Large intestine (tissue), 12 donors: ENCODE data around the gene NT5DC1. TPM values are rescaled to one million over a fixed set of nuclear protein-coding genes. Genes with fewer than 3 reads are reported as not detected.

Experiments used
- DNase-seq, 2 donors: peaks; one replicate each; pipeline versions ENCODE4 v3.0.0 to v3.0.0-alpha.2; 2013
- H3K27ac ChIP-seq: one replicate; pipeline ENCODE4 v1.5.1; 2013; ENCODE audit warnings: low read length
- H3K27me3 ChIP-seq: 2 replicates; pipeline ENCODE4 v1.6.1; 2013; ENCODE audit warnings: low read length; ENCODE audit not compliant: control insufficient read depth, insufficient read depth
- H3K36me3 ChIP-seq: 2 replicates; pipeline ENCODE4 v1.6.1; 2013; ENCODE audit warnings: low read length; ENCODE audit not compliant: control insufficient read depth, insufficient read depth
- H3K4me1 ChIP-seq: one replicate; pipeline ENCODE4 v1.6.1; 2013; ENCODE audit warnings: low read length; ENCODE audit not compliant: control insufficient read depth, insufficient read depth
- H3K4me3 ChIP-seq: one replicate; pipeline ENCODE4 v1.5.1; 2013; ENCODE audit warnings: low read length
- H3K9me3 ChIP-seq: one replicate; pipeline ENCODE4 v1.6.1; 2013; ENCODE audit warnings: mild to moderate bottlenecking, low read depth, low read length, moderate library complexity; ENCODE audit not compliant: control insufficient read depth
- WGBS: methylation state at CpG from one replicate; pipeline ENCODE4 v1.1.5; 2013; ENCODE audit warnings: low lambda C conversion rate; ENCODE audit not compliant: insufficient coverage; 5-methylcytosine and 5-hydroxymethylcytosine counted together
- long read RNA-seq, 11 donors: transcript quantifications; one replicate each; lab custom pipeline, GENCODE V29; 2026
- polyA plus RNA-seq: library from polyadenylated mRNA; unstranded; fragments of 120-200 nt; gene quantifications from one replicate; pipeline ENCODE4 v1.2.1, GENCODE V29; 2013

NT5DC1 gene
- polyA plus RNA-seq, result 54.4 TPM
- long read RNA-seq, donor 1, full-length matches to known transcripts, result 8 of 8 reads
- long read RNA-seq, donor 1, partial matches to known transcripts, result 0 of 8 reads
- long read RNA-seq, donor 1, other reads (novel, unspliced or antisense), result 0 of 8 reads
- long read RNA-seq, donor 2, full-length matches to known transcripts, result 15 of 22 reads
- long read RNA-seq, donor 2, partial matches to known transcripts, result 7 of 22 reads
- long read RNA-seq, donor 2, other reads (novel, unspliced or antisense), result 0 of 22 reads
- long read RNA-seq, donor 3, full-length matches to known transcripts, result 33 of 41 reads
- long read RNA-seq, donor 3, partial matches to known transcripts, result 8 of 41 reads
- long read RNA-seq, donor 3, other reads (novel, unspliced or antisense), result 0 of 41 reads
- long read RNA-seq, donor 4, full-length matches to known transcripts, result 3 of 3 reads
- long read RNA-seq, donor 4, partial matches to known transcripts, result 0 of 3 reads
- long read RNA-seq, donor 4, other reads (novel, unspliced or antisense), result 0 of 3 reads
- long read RNA-seq, donor 5, full-length matches to known transcripts, result 4 of 4 reads
- long read RNA-seq, donor 5, partial matches to known transcripts, result 0 of 4 reads
- long read RNA-seq, donor 5, other reads (novel, unspliced or antisense), result 0 of 4 reads
- long read RNA-seq, donor 6, full-length matches to known transcripts, result 16 of 16 reads
- long read RNA-seq, donor 6, partial matches to known transcripts, result 0 of 16 reads
- long read RNA-seq, donor 6, other reads (novel, unspliced or antisense), result 0 of 16 reads
- long read RNA-seq, donor 7, full-length matches to known transcripts, result 8 of 14 reads
- long read RNA-seq, donor 7, partial matches to known transcripts, result 6 of 14 reads
- long read RNA-seq, donor 7, other reads (novel, unspliced or antisense), result 0 of 14 reads
- long read RNA-seq, donor 8, full-length matches to known transcripts, result 21 of 33 reads
- long read RNA-seq, donor 8, partial matches to known transcripts, result 12 of 33 reads
- long read RNA-seq, donor 8, other reads (novel, unspliced or antisense), result 0 of 33 reads
- long read RNA-seq, donor 9, full-length matches to known transcripts, result 13 of 20 reads
- long read RNA-seq, donor 9, partial matches to known transcripts, result 7 of 20 reads
- long read RNA-seq, donor 9, other reads (novel, unspliced or antisense), result 0 of 20 reads
- long read RNA-seq, donor 10, full-length matches to known transcripts, result 20 of 20 reads
- long read RNA-seq, donor 10, partial matches to known transcripts, result 0 of 20 reads
- long read RNA-seq, donor 10, other reads (novel, unspliced or antisense), result 0 of 20 reads
- long read RNA-seq, donor 11, full-length matches to known transcripts, result 13 of 13 reads
- long read RNA-seq, donor 11, partial matches to known transcripts, result 0 of 13 reads
- long read RNA-seq, donor 11, other reads (novel, unspliced or antisense), result 0 of 13 reads

DNA sequence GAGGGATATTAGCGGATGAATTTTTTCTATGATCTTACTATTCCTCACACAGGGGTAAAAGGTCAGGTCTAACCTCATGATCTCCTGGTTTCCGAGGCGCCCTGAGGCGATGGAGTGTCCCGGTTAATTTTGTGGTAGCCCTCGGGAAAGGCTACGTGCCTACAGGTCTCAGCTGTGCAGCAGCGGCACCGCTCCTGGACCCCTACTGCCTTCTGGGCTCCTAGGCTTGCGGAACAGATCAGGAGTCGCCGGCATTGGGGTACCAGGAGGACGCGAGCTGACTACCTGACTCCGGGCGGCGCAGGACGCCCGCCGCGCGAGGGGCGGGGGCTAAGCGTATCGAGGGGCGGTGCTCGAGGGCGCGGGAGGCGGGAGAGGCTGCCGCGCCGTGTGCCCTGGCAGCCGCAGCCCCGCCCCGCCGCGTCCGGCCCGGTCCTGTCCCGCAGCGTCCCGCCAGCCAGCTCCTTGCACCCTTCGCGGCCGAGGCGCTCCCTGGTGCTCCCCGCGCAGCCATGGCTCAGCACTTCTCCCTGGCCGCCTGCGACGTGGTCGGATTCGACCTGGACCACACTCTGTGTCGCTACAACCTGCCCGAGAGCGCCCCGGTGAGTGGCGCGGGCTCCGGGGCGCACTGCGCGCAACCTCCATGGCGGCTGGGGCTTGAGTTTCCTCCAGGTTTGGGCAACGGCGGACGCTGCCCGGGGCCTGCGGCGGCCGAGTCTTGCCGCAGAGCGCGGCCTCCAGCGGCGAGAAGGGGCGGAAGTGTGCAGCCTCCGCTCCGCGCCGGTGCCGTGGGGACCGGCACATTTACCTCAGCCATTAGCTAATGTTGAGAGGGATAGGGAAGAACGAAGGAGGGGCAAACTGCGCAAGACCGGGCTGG, at the start of gene NT5DC1:
NT5DC1 (plus strand) TSS at position 435 of the 883 bp plus-strand sequence; CDS start at position 513, 78 bp downstream.
- Histone ChIP-seq H3K4me1 (peaks cover 43% of the 10 kb centered on the region), H3K36me3 (no peaks in the 10 kb centered on the region), H3K27me3 (no peaks in the 10 kb centered on the region), H3K9me3 (no peaks in the 10 kb centered on the region), H3K4me3 (peak within 1 kb of the TSS; percentile 66), H3K27ac (peak within 1 kb of the TSS; percentile 93)
- DNase-seq, result peak; percentile 85 to 95
- no CpG with 5 or more reads among the region's 87 CpGs for WGBS

DNA sequence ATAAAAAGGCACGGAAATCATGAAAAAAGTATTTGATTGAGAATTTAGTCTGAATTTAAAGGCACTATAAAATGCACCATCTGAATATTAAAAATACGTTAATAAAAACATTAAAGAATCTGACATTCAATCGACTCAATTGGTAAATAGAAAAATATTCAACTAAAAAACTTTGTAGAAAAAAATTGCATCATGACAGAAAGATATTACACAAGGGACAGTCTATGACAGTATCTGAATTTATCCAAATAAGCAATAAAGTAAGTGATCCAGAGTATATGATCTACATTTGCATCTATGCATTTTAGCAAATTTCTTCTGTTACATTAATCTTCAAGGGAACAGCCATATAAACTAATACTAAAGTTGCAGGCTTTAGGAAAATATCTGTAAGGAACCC, 49.4 kb upstream of the NT5DC1 start:
- Histone ChIP-seq H3K4me1 (peaks cover 12% of the 10 kb centered on the region), H3K9me3 (no peaks in the 10 kb centered on the region), H3K36me3 (no peaks in the 10 kb centered on the region), H3K27me3 (no peaks in the 10 kb centered on the region), H3K27ac (no peak overlapping the region), H3K4me3 (no peak overlapping the region)
- no peak for DNase-seq
- WGBS, result 85% methylated on average over 2 of the region's 3 CpGs

DNA sequence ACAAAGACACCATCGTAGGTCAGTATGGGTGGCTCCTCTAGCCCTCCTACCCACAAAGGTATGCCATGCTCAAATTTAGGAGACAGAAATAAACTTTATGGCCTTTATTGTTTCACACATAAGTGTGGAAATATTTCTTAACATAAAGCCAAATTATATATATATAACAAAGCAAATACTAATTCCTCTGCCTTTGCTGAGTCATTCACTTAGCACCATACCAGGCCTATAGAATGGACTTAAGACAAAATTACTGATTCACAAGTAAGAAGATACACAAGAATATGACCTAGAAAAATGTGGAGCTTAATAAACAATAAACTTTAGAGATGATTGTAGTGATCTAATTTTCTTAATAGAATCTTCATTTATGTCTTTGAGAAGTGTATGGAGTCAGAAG, 45.1 kb upstream of the NT5DC1 start:
- no peaks in the 10 kb centered on the region for H3K36me3 ChIP-seq
- no peak overlapping the region for H3K4me3 ChIP-seq
- no peak overlapping the region for H3K27ac ChIP-seq
- H3K27me3 ChIP-seq, result no peaks in the 10 kb centered on the region
- no peak for DNase-seq
- WGBS, result no CpG with 5 or more reads among the region's 1 CpG
- no peaks in the 10 kb centered on the region for H3K9me3 ChIP-seq
- H3K4me1 ChIP-seq, result peaks cover 2% of the 10 kb centered on the region

DNA sequence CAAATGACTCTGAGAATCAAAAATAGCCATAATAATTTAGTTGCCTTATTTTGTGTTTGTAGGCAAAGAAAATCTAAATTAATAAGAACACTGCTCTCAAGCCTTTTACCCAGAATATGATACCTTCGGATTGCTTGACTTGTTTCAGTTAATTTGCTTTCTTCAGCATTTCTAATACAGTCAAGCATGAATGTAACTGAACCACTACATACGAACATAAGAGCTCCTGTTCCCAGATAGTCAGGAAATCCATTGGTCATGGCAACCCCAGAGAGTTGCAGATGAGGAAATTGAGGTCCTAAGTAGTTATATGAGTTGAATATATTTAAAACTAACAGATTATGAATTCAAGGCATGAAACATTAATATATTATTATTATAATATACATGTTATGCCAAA, 42.9 kb upstream of the NT5DC1 start:
- Histone ChIP-seq H3K4me1 (peaks cover 8% of the 10 kb centered on the region), H3K36me3 (no peaks in the 10 kb centered on the region), H3K9me3 (no peaks in the 10 kb centered on the region), H3K27ac (no peak overlapping the region), H3K27me3 (no peaks in the 10 kb centered on the region), H3K4me3 (peak overlapping the region; percentile 17)
- WGBS, result 80% methylated on average over 1 of the region's 2 CpGs
- DNase-seq, result no peak

DNA sequence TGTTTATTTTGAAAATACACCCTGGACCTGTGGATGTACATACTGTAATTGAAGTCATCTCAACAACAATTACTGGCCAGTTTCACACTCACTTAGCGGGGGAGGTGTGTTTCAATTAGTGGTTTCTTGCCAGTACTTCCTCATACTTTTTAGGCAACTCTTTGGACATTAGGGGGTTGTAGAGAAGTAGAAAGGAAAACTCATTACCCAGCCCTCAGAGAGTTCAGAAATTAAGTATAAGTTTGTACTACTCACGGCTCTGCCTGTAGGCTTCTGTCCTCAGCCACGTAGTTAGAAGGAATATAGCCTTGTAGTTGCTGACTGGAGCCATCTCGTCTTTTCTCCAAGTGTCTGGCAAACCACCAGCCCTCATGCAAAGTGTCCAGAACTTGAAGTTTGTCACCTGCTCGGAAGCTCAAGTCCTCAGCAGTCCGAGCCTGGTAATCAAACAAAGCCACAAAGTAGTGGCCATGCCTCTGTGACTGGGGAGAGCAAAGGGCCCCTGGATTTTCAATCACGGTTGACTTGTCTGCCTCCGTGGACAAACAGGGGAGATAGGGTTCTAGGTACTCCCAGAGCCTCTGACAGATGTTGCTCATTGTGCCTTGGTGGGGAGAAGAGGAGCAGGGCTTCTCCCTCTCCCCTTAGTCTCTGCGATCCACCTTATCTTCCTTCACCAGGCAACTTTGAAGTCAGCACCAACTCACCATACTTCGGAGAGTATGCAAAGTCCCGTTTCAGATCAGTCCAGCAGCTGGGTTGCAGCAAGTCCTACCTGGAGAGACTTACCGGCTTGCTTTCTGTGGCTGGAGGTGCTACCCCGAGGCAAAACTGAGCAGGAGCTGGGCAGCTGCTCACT, 40.7 kb upstream of the NT5DC1 start:
- Histone ChIP-seq H3K9me3 (no peaks in the 10 kb centered on the region), H3K36me3 (no peaks in the 10 kb centered on the region), H3K4me1 (peaks cover 8% of the 10 kb centered on the region), H3K4me3 (peak overlapping the region; percentile 67), H3K27me3 (no peaks in the 10 kb centered on the region), H3K27ac (peak overlapping the region; percentile 97)
- WGBS, result no CpG with 5 or more reads among the region's 13 CpGs
- peak; percentile 14 to 73 for DNase-seq

DNA sequence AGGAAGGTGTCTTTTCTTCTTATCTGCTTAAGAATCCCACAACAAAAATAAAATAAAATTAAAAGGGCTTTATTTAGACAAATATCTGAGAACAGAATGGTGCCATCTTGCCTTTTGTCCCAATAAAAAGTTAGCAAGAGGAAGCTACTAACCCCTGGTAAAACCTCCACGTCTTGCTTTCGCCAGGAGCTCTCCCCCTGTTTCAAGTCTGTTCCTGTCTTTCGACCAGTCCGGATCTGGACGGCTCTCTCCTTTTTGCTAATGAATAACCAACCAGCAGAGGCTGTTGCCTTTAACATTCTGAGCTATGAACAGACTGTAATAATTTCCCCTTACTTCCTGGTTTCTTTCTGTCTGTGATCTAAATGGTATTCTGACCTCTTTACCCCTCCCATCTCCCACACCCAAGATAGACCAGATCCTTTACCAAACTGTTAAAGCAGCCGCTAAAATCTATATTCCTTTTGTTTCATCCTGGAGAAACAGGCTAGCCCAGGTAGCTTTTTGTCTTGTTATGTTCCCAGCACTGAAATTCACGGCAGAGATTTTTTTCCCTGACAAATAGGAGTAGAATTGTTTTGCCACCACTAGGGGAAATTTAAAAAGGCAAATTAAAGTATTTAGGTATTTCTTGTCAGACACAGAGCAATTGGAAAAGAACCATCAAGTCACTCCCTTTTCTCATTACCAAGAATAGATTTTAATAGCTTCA, 39.9 kb upstream of the NT5DC1 start, which contains the start of gene FRK:
FRK (minus strand) TSS at position 320 of the 712 bp plus-strand sequence. CDS start 580 bp downstream, outside the sequence.
- H3K27me3 ChIP-seq, result no peaks in the 10 kb centered on the region
- H3K36me3 ChIP-seq, result no peaks in the 10 kb centered on the region
- peak within 1 kb of the TSS; percentile 97 for H3K27ac ChIP-seq
- 10% methylated on average over 2 of the region's 7 CpGs for WGBS
- H3K4me3 ChIP-seq, result peak within 1 kb of the TSS; percentile 67
- no peaks in the 10 kb centered on the region for H3K9me3 ChIP-seq
- H3K4me1 ChIP-seq, result peaks cover 8% of the 10 kb centered on the region
- DNase-seq, result peak; percentile 79 to 93

DNA sequence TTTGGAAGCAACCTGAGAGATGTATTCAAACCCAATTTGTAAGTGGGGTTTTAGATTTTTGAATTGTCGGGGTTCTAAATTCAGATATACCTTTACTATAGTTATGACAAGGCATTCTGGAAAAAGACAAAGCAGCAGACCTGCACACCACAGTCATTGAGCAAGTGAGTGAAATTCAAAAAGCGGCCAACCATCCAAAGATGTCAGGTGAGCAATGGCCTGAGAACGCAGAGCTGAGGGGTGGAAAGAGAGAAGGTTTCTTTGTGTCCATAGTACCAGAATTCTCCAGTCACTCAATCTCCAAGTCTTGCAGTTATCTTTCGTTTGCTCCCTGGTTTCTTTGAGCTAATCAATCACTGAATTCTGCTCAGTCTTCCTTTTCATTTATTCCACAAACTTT, 38.2 kb upstream of the NT5DC1 start:
- 83% methylated on average over 1 of the region's 4 CpGs for WGBS
- Histone ChIP-seq H3K4me1 (peaks cover 6% of the 10 kb centered on the region), H3K27ac (no peak overlapping the region), H3K4me3 (no peak overlapping the region), H3K9me3 (no peaks in the 10 kb centered on the region), H3K36me3 (no peaks in the 10 kb centered on the region), H3K27me3 (no peaks in the 10 kb centered on the region)
- DNase-seq, result no peak

DNA sequence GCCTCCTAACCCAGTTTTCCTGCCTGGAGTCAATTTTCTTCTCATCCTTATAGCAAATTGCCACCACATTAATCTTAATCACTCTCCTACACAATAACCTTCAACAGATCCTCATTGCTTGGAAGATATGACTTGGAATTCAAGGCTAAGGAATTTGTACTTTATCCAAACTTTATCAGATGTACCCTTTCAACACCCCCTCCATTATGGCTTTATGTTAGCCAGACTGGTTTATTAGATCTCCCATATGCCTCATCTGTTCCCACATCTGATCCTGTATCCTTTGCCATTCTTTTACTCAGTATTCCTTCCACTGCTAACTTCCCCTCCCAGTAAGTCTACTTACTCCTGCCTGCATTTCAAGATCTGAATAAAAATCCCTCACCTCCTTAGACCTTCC, 36.0 kb upstream of the NT5DC1 start:
- no peak for DNase-seq
- no peaks in the 10 kb centered on the region for H3K27me3 ChIP-seq
- no peaks in the 10 kb centered on the region for H3K9me3 ChIP-seq
- no peak overlapping the region for H3K27ac ChIP-seq
- H3K36me3 ChIP-seq, result no peaks in the 10 kb centered on the region
- peaks cover 6% of the 10 kb centered on the region for H3K4me1 ChIP-seq
- H3K4me3 ChIP-seq, result no peak overlapping the region
